ENCODE measurements around the gene COL13A1.
A peak's percentile ranks its signal among the peaks of the same experiment; 100 is the strongest.

COL13A1 gene

DNA sequence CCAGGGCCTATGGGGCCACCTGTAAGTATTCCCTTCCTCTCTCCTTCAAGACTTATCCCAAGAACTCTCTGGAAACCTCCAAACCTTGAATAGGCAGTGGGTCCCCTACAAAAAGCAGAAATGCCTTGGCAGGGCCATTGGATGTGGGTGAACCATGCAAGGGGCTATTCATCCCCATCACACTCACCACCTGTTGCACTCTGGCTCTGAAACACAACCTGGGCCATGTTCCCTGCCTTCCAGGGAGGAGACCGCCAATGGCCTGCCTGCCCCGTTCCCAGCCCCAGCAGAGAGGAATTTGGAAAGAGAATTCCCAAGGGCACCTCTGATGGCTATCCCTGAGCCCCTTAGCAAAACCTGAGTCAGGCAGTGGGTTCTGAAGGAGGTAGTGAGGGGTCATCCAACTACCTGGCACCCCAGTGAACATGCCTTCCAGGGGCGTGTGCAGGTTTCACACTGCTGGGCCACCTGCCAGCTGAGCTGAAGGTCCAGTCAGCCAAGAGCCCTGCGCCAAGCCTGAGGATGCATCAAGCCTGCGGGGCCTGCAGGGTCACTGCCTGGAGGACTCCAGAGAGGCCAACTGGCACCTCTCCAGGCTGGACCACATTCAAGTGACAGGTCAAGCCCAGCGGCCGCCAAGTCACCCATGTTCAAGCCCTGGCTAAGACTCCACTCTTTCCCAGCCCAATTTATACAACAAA lies 101.3 kb downstream of the COL13A1 start:
- Histone ChIP-seq H3K9me3 (replicated peaks in 1 of 11) (no peaks in the 10 kb centered on the region), H3K36me3 (no peaks in the 10 kb centered on the region), H3K27ac (no peak overlapping the region), H3K27me3 (no peaks in the 10 kb centered on the region), H3K9ac (no peak overlapping the region), H3K4me3 (no peak overlapping the region), H4K20me1 (no peaks in the 10 kb centered on the region; a peak in 1 of 22 replicates), H3K4me1 (peaks cover 13 to 37% (median 18%) of the 10 kb centered on the region in 10 experiments), H3K4me2 (no peak overlapping the region)
- no peak for TF ChIP-seq Cebpa-rat (IDR thresholded peaks at IDR 0.05)

DNA sequence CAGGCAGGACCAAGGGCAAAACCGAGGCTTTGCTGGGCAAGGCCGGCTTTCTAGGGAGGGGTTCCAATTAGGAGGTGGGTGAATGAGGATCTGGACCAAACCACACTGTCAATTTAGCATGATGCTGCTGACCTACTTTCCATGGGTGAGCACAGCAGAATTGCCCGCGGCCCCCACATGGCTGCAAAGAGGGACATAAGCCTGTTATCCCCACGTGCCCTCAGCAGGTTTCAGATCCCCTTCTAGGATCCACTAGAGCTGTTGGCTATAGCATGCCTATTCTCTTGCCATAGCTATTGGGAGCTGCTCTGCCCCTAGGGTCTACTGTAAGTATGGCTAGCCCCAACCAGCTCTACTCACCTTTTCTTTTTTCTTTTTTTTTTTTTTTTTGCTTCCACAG lies 102.8 kb downstream of the COL13A1 start:
- no peak overlapping the region for H3K9ac ChIP-seq
- peak overlapping the region; percentile 30 to 72 (median 62) for H3K4me2 ChIP-seq

DNA sequence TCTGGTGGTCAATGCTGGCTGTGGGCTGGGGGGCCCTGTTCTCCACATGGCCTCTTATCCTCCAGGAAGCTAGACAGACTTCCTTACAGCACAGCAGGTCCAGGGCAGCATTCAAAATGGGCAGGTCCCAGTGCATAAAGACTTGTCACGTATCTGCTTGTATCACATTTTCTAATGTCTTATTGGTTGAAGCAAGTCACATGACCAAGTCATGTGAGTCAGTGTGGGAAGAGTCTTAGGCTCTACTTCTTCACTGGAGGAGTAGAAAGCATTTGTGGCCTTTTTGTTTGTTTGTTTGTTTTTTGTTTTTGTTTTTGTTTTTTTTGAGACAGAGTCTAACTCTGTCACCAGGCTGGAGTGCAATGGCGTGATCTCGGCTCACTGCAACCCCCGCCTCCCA lies 104.7 kb downstream of the COL13A1 start:
- no peak overlapping the region for H3K9ac ChIP-seq
- no peaks in the 10 kb centered on the region; a peak in 2 of 22 replicates for H4K20me1 ChIP-seq
- no peak overlapping the region for H3K4me2 ChIP-seq

More for the DNA sequence above, 102.8 kb downstream of the COL13A1 start:
- H3K36me3 ChIP-seq = no peaks in the 10 kb centered on the region
- H4K20me1 ChIP-seq = no peaks in the 10 kb centered on the region; a peak in 1 of 22 replicates
- peaks cover 13 to 32% (median 16%) of the 10 kb centered on the region in 10 experiments for H3K4me1 ChIP-seq
- H3K27me3 ChIP-seq = no peaks in the 10 kb centered on the region
- peak overlapping the region in 1 of 11 experiments; percentile 28; a peak in 1 of 22 replicates for H3K27ac ChIP-seq
- no peaks in the 10 kb centered on the region for H3K9me3 ChIP-seq (replicated peaks in 1 of 11)
- H3K4me3 ChIP-seq = no peak overlapping the region
- no peak for TF ChIP-seq Cebpa-rat (IDR thresholded peaks at IDR 0.05)

DNA sequence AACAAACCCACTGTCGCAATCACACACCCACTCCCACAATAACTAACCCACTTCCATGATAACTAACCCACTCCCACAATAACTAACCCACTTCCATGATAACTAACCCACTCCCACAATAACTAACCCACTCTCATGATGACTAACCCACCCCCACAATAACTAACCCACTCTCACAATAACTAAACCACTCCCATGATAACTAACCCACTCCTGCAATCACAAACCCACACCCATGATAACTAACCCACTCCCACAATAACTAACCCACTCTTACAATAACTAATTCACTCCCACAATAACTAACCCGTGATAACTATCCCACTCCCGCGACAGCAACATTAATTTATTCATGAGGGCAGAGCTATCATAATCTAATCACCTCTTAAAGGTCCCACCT lies 105.8 kb downstream of the COL13A1 start:
- H3K27ac ChIP-seq = no peak overlapping the region
- H3K27me3 ChIP-seq = no peaks in the 10 kb centered on the region
- H4K20me1 ChIP-seq = no peaks in the 10 kb centered on the region; a peak in 1 of 22 replicates
- H3K9ac ChIP-seq = no peak overlapping the region
- no peaks in the 10 kb centered on the region for H3K36me3 ChIP-seq
- H3K4me1 ChIP-seq = peaks cover 13 to 31% (median 18%) of the 10 kb centered on the region in 10 experiments
- H3K4me2 ChIP-seq = no peak overlapping the region
- H3K9me3 ChIP-seq (replicated peaks in 1 of 11) = no peaks in the 10 kb centered on the region
- no peak for TF ChIP-seq Cebpa-rat (IDR thresholded peaks at IDR 0.05)
- no peak overlapping the region for H3K4me3 ChIP-seq

More for the DNA sequence above, 104.7 kb downstream of the COL13A1 start:
- H3K36me3 ChIP-seq = no peaks in the 10 kb centered on the region
- no peak overlapping the region for H3K27ac ChIP-seq
- H3K4me3 ChIP-seq = no peak overlapping the region
- no peak for TF ChIP-seq Cebpa-rat (IDR thresholded peaks at IDR 0.05)
- no peaks in the 10 kb centered on the region for H3K9me3 ChIP-seq (replicated peaks in 1 of 11)
- H3K4me1 ChIP-seq = peaks cover 13 to 29% (median 16%) of the 10 kb centered on the region in 10 experiments
- no peaks in the 10 kb centered on the region for H3K27me3 ChIP-seq

DNA sequence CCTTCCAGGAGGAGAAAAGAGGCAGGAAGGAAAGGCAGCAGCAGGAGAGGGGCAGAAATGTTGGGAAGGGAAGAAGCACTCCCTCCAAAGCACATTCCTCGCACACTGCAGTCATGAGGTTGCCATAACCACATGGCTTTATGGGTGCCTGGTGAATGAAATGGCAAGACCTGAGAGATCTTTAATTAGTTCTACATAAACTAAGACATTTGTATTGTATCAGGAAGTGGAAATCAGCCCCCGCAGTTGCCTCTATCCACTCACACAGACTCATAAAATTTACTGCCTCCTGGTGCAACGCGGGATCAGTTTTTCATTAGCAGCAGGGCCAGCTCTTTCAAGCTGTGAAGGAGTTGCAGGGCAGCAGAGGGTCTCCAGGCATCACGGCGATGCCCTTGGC lies 106.4 kb downstream of the COL13A1 start:
- no peak overlapping the region for H3K4me3 ChIP-seq
- TF ChIP-seq Cebpa-rat (IDR thresholded peaks at IDR 0.05) = no peak
- H3K27ac ChIP-seq = no peak overlapping the region
- H3K9me3 ChIP-seq (replicated peaks in 1 of 11) = no peaks in the 10 kb centered on the region
- H3K9ac ChIP-seq = no peak overlapping the region
- H3K4me2 ChIP-seq = no peak overlapping the region
- no peaks in the 10 kb centered on the region for H3K27me3 ChIP-seq
- no peaks in the 10 kb centered on the region for H3K36me3 ChIP-seq
- no peaks in the 10 kb centered on the region; a peak in 1 of 22 replicates for H4K20me1 ChIP-seq
- peaks cover 13 to 37% (median 24%) of the 10 kb centered on the region in 10 experiments for H3K4me1 ChIP-seq

DNA sequence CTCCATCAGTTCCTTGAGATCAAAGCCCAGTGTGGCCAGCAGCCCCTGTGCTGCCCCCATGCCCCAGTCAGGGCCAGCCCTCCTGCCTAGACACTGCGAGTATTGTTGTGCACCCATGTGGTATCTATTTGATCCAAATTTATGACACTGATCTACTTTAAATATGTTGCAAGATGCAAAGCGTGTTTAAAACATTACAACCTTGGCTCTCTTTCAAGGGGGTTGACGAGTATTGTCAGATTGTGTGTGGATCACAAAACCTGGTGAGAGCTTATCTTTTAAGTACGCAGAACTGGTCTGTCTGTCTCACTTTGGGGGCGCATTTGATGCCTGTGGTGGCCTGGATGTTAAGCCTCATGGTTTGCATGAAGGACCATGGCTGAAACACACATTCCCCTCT lies 108.9 kb downstream of the COL13A1 start:
- Histone ChIP-seq H4K20me1 (peaks cover 0 to under 1% (median 0%) of the 10 kb centered on the region in 11 experiments; a peak in 1 of 22 replicates), H3K9ac (no peak overlapping the region), H3K27me3 (no peaks in the 10 kb centered on the region), H3K27ac (no peak overlapping the region), H3K36me3 (no peaks in the 10 kb centered on the region), H3K4me2 (peak overlapping the region in 1 of 11 experiments; percentile 1; a peak in 1 of 22 replicates), H3K4me3 (no peak overlapping the region), H3K4me1 (peaks cover 0 to 24% (median 15%) of the 10 kb centered on the region in 10 experiments; a peak in 15 of 20 replicates), H3K9me3 (replicated peaks in 1 of 11) (no peaks in the 10 kb centered on the region)
- no peak for TF ChIP-seq Cebpa-rat (IDR thresholded peaks at IDR 0.05)

DNA sequence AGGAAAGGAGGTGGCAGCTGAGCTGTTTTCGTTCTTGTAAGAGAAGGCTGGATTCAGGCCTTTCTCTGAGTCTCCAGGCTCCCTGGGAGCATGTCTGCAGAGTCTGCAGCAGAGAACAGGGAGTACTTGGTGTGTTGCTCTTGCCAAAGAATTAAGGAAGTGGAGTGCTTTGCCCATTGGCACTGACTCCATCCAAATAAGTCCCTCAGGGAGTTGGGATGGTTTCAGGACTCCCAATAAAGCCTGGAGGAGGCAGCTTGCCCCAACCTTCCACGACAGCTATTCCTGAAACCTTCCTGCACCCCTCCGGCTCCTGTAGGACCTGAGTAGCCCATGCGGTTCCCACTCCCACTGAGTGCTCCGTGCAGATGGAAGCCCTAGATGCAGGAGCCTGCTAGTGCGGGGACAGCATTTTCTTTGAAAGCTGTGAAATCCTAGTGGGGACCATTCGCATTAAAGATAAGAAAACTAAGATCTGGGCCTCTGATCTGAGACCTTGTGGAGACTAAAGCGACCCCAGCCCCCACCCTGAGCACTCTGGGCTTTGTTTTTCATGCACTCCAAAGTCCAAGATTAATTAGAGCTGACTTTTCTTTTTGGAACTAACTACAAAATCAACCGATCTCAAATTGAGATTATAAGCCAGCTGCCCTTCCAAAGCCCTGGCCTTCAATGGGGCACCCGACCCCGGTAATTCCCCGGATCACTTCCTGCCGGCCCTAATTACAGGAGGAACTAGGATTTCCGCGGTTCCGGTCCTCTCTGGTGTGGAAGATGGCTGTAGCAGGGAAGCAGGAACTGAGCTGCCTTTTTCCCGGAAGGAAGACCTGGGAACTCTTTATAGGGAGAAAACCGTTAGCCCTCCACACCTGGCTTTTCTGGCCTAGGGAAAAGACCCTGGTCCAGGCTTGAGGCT lies 110.2 kb downstream of the COL13A1 start:
- Histone ChIP-seq H3K4me1 (peaks cover 0 to 24% (median 15%) of the 10 kb centered on the region in 10 experiments; a peak in 15 of 20 replicates), H4K20me1 (peaks cover 0 to 7% (median 0%) of the 10 kb centered on the region in 11 experiments; a peak in 1 of 22 replicates), H3K9me3 (replicated peaks in 1 of 11) (no peaks in the 10 kb centered on the region), H3K4me3 (no peak overlapping the region), H3K9ac (no peak overlapping the region), H3K4me2 (peak overlapping the region in 3 of 11 experiments; percentile 4 to 45 (median 21); a peak in 4 of 22 replicates), H3K36me3 (no peaks in the 10 kb centered on the region), H3K27ac (no peak overlapping the region), H3K27me3 (no peaks in the 10 kb centered on the region)
- TF ChIP-seq Cebpa-rat (IDR thresholded peaks at IDR 0.05) = no peak

DNA sequence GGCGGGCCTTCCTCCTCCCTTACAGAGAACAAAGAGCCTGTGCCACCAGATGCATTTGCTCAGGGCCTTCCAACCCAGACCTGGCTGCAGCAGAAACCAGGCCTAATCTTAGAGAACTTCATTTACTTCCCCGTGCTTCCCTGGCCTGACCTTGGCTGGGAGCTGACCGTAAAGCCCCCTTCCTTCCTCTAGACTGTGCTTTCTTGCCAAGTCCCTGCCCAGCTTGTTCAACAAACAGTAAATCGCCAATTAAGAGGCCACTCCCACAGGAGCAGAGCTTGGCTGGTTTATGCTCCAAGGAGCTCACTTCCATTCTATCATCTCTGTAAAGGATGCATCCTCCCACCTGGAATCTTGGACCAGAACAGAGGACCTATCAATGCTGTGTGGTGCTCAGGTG lies 110.9 kb downstream of the COL13A1 start:
- Histone ChIP-seq H3K4me3 (no peak overlapping the region), H3K27me3 (no peaks in the 10 kb centered on the region), H3K4me2 (peak overlapping the region in 9 of 11 experiments; percentile 7 to 63 (median 35); a peak in 13 of 22 replicates), H4K20me1 (peaks cover 0 to 7% (median 0%) of the 10 kb centered on the region in 11 experiments; a peak in 1 of 22 replicates), H3K4me1 (peaks cover 0 to 24% (median 15%) of the 10 kb centered on the region in 10 experiments; a peak in 15 of 20 replicates), H3K9ac (no peak overlapping the region), H3K27ac (no peak overlapping the region), H3K9me3 (replicated peaks in 1 of 11) (no peaks in the 10 kb centered on the region), H3K36me3 (no peaks in the 10 kb centered on the region)
- no peak for TF ChIP-seq Cebpa-rat (IDR thresholded peaks at IDR 0.05)
